ENCODE data around the gene TNS1. TPM values are rescaled to one million over a fixed set of nuclear protein-coding genes. Genes with fewer than 3 reads are reported as not detected.

TNS1 gene
- total RNA-seq, 1 donor from 2014 or later, result 14.5 TPM

- Mint-ChIP-seq H3K27me3 (ENCODE audit: low read depth) (no peaks in the 10 kb centered on the region), H3K4me1 (peaks cover 40% of the 10 kb centered on the region), H3K4me3 (no peak overlapping the region)
Measured at GRCh38 chr2:217945530-217945929, 57.3 kb downstream of the TNS1 start.

GRCh38 chr2:217944923-217945322 lies 57.9 kb downstream of the TNS1 start:
- no peak for DNase-seq (ENCODE audit: low read depth, low spot score)

More at GRCh38 chr2:217945530-217945929, 57.3 kb downstream of the TNS1 start:
- DNase-seq (ENCODE audit: low read depth, low spot score), result no peak
- no peaks in the 10 kb centered on the region for H3K9me3 Mint-ChIP-seq
- H3K36me3 Mint-ChIP-seq (ENCODE audit: low read depth), result no peaks in the 10 kb centered on the region
- no peak for TF ChIP-seq CTCF (conservative IDR thresholded peaks at IDR 0.05)
- no peak overlapping the region for H3K27ac Mint-ChIP-seq (ENCODE audit: unreplicated experiment)

GRCh38 chr2:217944366-217944765 lies 58.4 kb downstream of the TNS1 start:
- H3K4me3 Mint-ChIP-seq, result no peak overlapping the region
- no peaks in the 10 kb centered on the region for H3K36me3 Mint-ChIP-seq (ENCODE audit: low read depth)
- H3K4me1 Mint-ChIP-seq, result peaks cover 40% of the 10 kb centered on the region
- TF ChIP-seq CTCF (conservative IDR thresholded peaks at IDR 0.05), result no peak
- H3K27me3 Mint-ChIP-seq (ENCODE audit: low read depth), result no peaks in the 10 kb centered on the region
- no peak overlapping the region for H3K27ac Mint-ChIP-seq (ENCODE audit: unreplicated experiment)
- DNase-seq (ENCODE audit: low read depth, low spot score), result no peak
- no peaks in the 10 kb centered on the region for H3K9me3 Mint-ChIP-seq

More at GRCh38 chr2:217944923-217945322, 57.9 kb downstream of the TNS1 start:
- Mint-ChIP-seq H3K27me3 (ENCODE audit: low read depth) (no peaks in the 10 kb centered on the region), H3K36me3 (ENCODE audit: low read depth) (no peaks in the 10 kb centered on the region), H3K27ac (ENCODE audit: unreplicated experiment) (no peak overlapping the region), H3K4me1 (peaks cover 44% of the 10 kb centered on the region), H3K9me3 (no peaks in the 10 kb centered on the region), H3K4me3 (no peak overlapping the region)
- TF ChIP-seq CTCF (conservative IDR thresholded peaks at IDR 0.05), result no peak

- H3K4me1 Mint-ChIP-seq, result peaks cover 44% of the 10 kb centered on the region
- no peaks in the 10 kb centered on the region for H3K36me3 Mint-ChIP-seq (ENCODE audit: low read depth)
- H3K27me3 Mint-ChIP-seq (ENCODE audit: low read depth), result no peaks in the 10 kb centered on the region
- peak overlapping the region; percentile 28 for H3K4me3 Mint-ChIP-seq
- DNase-seq (ENCODE audit: low read depth, low spot score), result peak; percentile 68
- H3K27ac Mint-ChIP-seq (ENCODE audit: unreplicated experiment), result peak overlapping the region; percentile 81
- H3K9me3 Mint-ChIP-seq, result no peaks in the 10 kb centered on the region
- no peak for TF ChIP-seq CTCF (conservative IDR thresholded peaks at IDR 0.05)
Measured at GRCh38 chr2:217943446-217944321, 59.1 kb downstream of the TNS1 start.

GRCh38 chr2:217942731-217943335 lies 60.0 kb downstream of the TNS1 start:
- no peak for TF ChIP-seq CTCF (conservative IDR thresholded peaks at IDR 0.05)
- H3K27ac Mint-ChIP-seq (ENCODE audit: unreplicated experiment), result no peak overlapping the region
- no peaks in the 10 kb centered on the region for H3K36me3 Mint-ChIP-seq (ENCODE audit: low read depth)
- no peaks in the 10 kb centered on the region for H3K27me3 Mint-ChIP-seq (ENCODE audit: low read depth)
- no peak overlapping the region for H3K4me3 Mint-ChIP-seq
- H3K4me1 Mint-ChIP-seq, result peaks cover 50% of the 10 kb centered on the region
- no peaks in the 10 kb centered on the region for H3K9me3 Mint-ChIP-seq
- DNase-seq (ENCODE audit: low read depth, low spot score), result no peak

Data from neural crest cell (in vitro differentiated cells).